Measurements from ENCODE around the gene INPP5D.

The INPP5D gene

DNA sequence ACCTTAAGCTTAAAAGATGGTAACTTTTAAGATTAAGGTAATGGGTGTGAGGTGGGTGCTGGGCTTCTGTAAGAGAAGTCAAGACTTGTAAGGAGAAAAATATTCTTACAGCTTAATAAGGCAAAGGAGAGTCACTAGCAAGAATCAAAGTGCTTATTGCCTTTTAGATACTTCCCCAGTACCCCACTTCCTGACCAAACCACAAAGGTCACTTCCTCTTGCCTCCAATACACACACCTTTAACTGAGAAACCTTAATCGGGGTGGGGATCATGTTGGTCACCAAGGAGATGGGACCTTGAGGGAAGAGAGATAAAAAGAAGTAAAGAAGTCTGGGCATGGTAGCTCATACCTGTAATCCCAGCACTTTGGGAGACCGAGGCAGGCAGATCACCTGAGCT lies 180.8 kb downstream of the INPP5D start:
- no peak for DNase-seq

GRCh38 chr2:233241803-233242202 lies 181.7 kb downstream of the INPP5D start:
- DNase-seq, result no peak

DNA sequence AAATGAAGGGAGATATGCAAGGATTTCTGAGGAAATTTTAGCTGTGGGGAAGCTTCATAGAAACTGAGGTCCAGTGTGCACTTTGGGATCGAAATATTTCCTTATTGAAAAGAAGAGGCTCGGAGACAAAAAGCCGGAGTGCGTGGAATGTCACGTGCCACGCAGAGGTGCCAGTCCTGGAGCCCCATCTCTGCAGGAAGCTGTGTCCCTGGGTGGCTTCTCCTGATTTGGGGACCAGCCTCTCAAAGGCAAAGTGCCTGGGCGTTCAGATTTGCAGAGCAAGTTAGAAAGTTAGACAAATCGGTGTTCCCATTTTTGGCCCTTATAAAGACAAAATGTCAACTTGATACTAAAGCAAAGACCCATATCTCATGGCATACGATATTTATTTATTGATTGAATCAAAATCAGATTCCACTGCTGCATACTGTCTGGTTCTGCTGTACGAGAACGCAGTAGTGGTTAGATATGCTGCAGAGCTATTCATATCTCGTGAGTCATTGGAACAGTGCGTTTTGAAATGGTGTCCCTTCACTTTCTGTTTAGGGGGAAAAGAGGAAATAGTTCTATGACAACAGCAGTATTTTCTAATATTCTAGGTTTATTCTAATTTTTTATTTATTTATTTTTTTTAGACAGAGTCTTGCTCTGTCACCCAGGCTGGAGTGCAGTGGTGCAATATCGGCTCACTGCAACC lies 182.2 kb downstream of the INPP5D start:
- no peak for DNase-seq

DNA sequence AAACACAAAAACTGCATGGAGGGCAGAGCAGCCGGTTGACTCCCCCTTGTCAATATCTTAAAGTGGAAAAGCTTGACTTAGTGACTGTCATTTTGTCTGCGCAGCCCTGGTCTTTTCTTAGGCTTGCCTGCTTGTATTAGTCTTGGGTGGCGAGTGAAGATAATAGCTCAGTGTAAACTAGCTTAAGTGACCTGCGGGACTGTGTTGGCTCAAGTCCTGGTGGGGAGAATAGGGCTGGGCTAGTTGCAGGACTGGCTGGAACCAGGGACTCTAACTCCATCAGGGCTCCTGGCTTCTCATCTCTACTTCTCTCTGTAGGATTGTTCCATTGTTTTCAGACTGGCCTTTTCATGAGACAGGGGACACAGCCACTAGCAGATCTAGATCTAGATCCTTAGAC lies 183.2 kb downstream of the INPP5D start:
- no peak for DNase-seq

GRCh38 chr2:233244818-233245217 lies 184.7 kb downstream of the INPP5D start:
- no peak for DNase-seq

DNA sequence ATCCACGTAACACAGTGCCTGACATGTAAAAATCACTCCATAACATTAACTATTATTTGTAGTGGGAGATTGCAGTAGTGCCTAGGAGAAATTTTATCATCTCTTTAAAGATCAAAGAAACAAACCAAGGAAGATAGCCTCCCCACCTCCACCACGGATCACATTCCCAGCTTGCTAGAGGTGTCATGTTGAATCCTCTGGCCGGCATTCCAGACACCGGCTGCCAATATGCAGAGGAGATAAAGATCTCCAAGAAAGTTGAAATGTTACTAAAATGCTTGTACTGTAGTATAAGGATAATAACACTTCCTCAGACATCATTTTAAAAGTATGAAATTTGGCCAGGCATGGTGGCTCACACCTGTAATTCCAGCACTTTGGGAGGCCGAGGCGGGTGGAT lies 185.3 kb downstream of the INPP5D start:
- DNase-seq, result no peak

GRCh38 chr2:233247116-233247515 lies 187.0 kb downstream of the INPP5D start:
- no peak for DNase-seq

- DNase-seq, result no peak
Measured at GRCh38 chr2:233247744-233248143, 187.6 kb downstream of the INPP5D start.

DNA sequence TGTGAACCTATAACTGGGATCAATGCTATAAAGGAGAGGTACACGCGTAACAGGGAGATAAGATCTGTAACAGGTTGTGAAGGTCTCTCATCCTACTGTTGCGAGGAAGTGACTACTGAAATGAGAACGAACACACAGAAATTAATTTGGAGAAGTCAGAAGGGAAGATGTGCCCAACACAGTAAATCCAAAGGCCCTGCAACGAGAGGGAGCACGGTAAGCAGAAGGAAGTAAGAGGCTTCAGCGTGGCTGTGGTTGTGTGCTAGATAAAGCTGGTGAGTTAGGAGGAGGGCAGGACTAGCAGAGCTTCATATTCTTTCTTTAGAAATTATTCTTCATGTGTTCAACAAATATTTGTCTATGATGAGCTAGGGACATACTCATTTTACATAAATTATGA lies 188.9 kb downstream of the INPP5D start:
- no peak for DNase-seq

DNA sequence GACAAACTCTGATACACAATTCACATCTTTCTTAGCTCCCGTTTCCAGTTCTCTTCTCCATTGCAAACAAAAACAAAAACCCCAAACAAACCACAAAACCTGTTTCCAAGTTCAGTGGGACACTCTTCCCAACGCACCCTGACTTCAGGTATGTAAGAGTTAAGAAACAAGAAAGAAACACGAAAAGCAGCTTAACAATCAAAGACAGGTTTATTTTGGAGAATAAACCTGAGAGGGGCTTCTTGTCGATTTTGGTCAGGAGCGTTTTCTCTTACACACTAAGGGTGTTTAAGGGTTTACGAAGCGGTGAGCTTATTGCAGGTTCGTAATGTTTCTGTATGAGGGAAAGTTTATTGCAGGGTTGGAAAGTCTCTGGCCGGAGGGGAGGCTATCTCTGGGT lies 190.4 kb downstream of the INPP5D start:
- DNase-seq, result no peak

- peak in 1 of 14 donors; percentile 43 for DNase-seq
Measured at GRCh38 chr2:233250985-233251305, 190.8 kb downstream of the INPP5D start.

DNA sequence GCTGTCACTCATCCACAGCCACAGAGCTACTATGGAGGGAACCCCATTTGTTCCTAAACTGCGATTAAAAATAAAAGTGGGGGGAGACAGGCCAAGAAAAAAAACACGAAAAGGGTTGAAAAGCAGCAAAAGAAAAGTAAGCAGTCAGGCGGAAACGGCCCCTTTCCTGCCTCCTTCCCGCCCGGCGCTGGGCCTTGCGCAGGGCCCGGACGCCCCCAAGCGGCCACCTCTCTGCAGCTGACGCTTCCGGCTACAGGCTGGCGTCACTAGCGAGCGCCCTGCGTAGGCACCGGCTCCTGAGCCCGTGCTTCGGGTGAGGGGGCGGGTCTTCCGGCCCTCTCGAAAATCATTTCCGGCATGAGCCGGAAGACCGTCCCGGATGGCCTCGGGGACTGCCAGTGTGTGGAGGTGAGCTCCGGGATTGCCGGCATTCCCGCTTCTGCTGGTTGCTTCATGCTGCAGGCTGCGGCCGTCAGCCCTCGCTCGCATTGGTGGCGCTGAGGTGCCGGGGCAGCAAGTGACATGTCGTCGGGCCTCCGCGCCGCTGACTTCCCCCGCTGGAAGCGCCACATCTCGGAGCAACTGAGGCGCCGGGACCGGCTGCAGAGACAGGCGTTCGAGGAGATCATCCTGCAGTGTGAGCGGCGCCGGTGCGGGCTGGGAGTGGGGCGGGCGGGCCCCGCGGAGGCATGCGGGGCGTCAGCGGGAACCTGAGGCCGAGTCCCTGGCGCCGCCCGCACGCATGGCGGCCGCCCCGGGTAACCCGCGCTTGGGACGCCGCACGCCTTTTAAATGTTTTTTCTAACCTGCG lies 191.4 kb downstream of the INPP5D start, which contains the start of gene ATG16L1:
Gene ATG16L1 (plus strand): TSS at position 368 of the 811 bp plus-strand sequence. CDS start 155 bp downstream, at position 523.
- DNase-seq, result peak; percentile 70 to 97 (median 92)

- no peak for DNase-seq
Measured at GRCh38 chr2:233252227-233252626, 192.1 kb downstream of the INPP5D start.

DNA sequence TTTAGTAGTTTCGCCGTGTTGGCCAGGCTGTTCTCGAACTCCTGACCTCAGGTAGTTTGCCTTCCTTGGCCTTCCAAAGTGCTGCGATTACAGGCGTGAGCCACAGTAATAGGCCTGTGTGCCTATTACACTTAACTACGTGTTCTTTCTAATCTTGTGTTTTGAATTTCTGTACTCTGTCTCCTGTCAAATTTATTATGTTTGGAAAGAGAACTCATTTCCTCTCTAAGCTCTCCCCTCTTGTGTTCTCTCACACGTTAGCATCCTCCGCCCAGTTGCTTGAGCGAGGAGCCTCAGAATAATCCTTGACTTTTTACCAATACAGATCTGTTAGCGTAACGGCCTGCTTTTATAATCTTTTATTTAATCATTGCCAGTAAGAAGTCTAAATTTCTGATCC lies 195.0 kb downstream of the INPP5D start:
- no peak for DNase-seq

DNA sequence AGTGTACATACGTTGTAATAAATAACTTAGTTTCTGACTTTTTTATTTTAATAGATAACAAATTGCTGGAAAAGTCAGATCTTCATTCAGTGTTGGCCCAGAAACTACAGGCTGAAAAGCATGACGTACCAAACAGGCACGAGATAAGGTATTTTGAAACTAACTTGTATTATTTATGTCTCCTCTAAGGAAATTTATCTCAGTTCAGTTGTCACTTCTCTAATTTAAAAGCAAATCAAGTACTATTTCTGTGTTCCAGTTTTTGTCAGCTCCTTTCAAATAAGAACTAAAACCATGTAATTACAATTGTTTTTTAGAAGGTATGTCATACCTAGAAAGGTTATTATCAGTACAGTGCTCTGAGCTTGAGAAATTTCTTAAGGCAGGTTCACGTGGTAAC lies 195.9 kb downstream of the INPP5D start:
- DNase-seq, result no peak

Data from C1 segment of cervical spinal cord (tissue), 14 donors.